NCI-H524 treated with DMSO at 0.1 percent for 48 hours (cell line): ENCODE measurements around the gene CGA.

Source experiments
- DNase-seq: peaks from one replicate; lab custom pipeline; 2025; lab: John Stamatoyannopoulos, UW

CGA gene

GRCh38 chr6:87088076-87088475, 6.8 kb downstream of the CGA start:
- no peak for DNase-seq

- DNase-seq, result no peak
Observed at GRCh38 chr6:87082160-87082721, 12.7 kb downstream of the CGA start.

- DNase-seq, result peak; percentile 13
Observed at GRCh38 chr6:87078983-87079616, 15.8 kb downstream of the CGA start.

- DNase-seq, result no peak
Observed at GRCh38 chr6:87075168-87075567, 19.7 kb downstream of the CGA start.

- no peak for DNase-seq
Observed at GRCh38 chr6:87074101-87074621, 20.7 kb downstream of the CGA start.

DNA sequence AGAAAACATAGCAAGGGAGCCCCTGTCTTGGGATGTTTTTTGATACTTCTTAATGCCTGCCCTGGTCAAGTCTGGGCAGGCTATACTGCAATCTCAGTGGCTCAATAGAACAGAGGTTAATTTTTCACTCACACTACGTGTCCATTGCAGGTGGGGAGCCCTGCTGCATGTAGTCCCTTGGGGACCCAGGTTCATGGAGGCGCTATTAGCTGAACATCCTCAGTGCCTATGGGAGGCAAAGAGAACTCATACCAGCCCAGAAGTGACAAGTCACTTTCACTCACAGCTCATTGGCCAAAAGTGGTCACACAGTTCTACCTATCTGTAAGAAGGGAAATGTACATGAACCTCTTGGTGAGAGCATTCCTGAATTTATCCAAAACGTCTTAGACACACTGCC, 23.2 kb downstream of the CGA start:
- no peak for DNase-seq

- DNase-seq, result no peak
Observed at GRCh38 chr6:87070741-87071140, 24.2 kb downstream of the CGA start.

DNA sequence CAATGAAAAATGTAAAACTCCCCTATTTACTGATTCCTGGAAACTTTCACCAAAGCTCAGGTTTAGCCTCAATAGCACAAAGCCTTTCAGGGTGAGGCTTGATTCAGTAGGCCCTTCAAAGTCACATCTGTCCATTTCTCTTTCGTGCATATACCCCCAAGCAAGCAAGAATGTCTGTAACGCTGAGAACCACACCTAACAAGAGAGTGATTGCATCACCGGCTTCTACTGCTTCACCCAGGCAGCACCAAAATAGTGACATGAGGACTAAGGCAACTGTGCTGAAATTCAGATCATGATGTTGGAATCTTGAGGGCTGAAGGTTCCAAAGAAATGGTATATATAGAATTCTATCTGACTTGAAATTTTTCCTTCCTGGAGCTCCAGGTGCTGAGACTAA, 26.1 kb downstream of the CGA start:
- no peak for DNase-seq

- DNase-seq, result no peak
Observed at GRCh38 chr6:87066449-87067333, 28.2 kb downstream of the CGA start.

DNA sequence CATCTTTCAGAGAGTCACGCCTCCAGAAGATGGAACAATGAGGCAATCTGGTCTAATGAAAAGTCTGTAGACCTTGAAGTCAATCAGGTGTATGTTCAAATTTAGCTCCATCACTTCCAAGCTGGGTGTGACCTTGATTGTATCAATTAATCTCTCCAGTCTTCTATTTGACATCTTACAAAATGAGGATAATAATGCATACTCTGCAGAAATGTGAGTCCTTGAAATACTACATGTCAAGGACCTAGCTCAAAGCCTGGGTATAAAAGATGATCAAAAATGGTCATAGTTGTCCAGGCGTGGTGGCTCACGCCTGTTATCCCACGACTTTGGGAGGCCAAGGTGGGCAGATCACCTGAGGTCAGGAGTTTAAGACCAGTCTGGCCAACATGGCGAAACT, 29.8 kb downstream of the CGA start:
- no peak for DNase-seq

- no peak for DNase-seq
Observed at GRCh38 chr6:87059943-87060342, 35.0 kb downstream of the CGA start.

GRCh38 chr6:87054143-87054833, 40.6 kb downstream of the CGA start:
- no peak for DNase-seq

DNA sequence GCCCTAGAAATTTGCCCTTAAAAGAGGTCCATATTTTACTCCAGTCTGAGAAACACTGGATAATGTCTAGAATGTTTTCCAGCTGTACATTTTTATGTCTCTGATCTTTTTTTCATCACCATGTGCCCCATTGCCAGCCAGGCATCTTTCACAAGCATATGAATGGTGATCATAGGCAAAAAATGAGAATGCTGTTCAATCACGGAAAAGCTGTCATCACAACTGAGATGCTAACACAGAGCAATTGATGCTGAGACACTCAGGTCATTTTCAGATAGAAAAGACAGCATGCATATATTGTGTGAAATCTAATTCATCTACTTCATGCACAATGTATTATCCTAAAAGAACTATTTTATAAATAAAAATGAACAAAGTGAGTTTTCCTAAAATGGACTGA, 41.6 kb downstream of the CGA start:
- no peak for DNase-seq

DNA sequence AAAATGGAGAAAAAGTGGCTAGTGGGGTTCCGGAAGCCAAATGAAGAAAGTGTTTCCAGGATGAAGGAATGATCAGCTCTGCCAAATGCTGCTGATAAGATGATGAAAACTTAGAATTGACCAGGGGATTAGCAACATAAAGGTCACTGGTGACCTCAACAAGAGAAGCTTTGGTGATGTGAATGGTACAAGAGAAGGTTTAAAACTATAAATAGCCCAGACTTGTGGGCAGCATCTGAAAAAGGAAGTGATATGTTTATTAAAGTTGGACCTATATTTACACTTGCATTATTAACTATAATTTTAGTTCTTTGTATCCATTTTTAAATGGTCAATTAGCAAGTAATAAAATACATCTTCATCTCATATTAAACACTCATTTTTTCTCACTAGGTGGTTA, 45.1 kb downstream of the CGA start:
- no peak for DNase-seq

DNA sequence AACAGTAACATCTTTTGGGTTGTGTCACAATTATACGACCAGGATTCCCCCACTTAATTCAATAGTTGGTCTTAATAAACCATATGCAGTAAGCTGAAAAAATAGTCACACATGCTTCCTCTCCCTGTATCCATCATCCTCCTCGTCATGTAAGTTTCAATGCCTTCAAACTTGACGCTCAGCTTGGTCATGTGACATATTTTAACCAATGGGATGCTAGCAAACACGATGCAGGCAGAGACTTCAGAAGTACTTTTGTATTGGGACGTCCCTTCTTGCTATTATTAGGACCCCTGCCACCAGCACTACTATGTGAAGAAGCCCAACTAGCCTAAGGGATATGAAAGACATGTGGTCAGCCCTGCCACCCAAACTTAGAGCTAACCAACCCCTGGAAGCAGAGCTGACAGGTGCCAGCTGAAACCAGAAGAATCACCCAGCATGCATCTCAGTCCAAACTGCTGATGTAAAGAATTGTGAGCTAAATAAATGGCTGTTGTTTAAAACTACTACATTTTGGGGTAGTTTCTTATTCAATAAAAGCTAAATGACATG, 49.3 kb downstream of the CGA start:
- no peak for DNase-seq

- no peak for DNase-seq
Observed at GRCh38 chr6:87040729-87041128, 54.2 kb downstream of the CGA start.
